ENCODE results near the gene KRT37. TPM values are rescaled to one million over a fixed set of nuclear protein-coding genes. Genes with fewer than 3 reads are reported as not detected.
"Not testable (repeated sequence)": the region's sequence is repeated elsewhere in the genome, so short reads cannot be mapped to it uniquely, and the experiment has no call there.

The KRT37 gene
- total RNA-seq, 1 donor from 2014 or later = not detected

GRCh38 chr17:41411072-41411840 lies 13.1 kb downstream of the KRT37 start:
- DNase-seq (ENCODE audit: low spot score in 2 of 2) (no peak), FAIRE-seq (no peak)

- DNase-seq (ENCODE audit: low spot score in 2 of 2) (no peak), FAIRE-seq (no peak)
Measured at GRCh38 chr17:41407226-41407625, 17.2 kb downstream of the KRT37 start.

GRCh38 chr17:41406205-41406604 lies 18.2 kb downstream of the KRT37 start:
- FAIRE-seq = no peak

GRCh38 chr17:41404024-41404671 lies 20.2 kb downstream of the KRT37 start:
- FAIRE-seq = no peak
- no peak for DNase-seq (ENCODE audit: low spot score in 2 of 2)

More at GRCh38 chr17:41406205-41406604, 18.2 kb downstream of the KRT37 start:
- DNase-seq (ENCODE audit: low spot score in 2 of 2) = no peak

DNA sequence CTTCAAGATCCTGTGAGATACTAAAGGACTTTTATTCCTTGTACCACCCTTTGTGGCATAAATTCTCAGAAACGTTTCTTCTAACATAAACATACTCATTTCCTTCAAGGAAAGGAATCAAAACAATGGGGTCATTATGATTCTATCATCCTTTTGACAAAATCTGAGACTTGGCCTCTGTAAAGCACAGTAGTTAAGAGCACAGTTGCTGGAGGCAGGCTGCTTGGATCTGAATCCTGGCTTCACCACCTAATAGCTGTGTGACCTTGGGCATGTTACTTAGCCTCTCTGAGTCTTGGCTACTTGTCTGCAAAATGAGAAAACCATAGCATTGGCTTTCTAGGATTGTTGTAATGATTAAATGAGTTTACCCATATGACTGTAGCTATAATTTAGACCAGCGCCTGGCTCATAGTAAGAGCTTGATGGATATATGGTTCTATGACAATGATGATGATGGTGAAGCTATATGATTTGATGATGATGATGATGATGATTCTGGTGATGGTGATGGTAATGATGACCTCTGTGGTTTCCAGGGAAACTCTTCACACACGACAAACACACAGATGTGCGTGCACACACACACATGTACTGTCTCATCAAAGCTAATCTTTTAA lies 20.9 kb downstream of the KRT37 start:
- no peak for FAIRE-seq
- DNase-seq (ENCODE audit: low spot score in 2 of 2) = no peak

DNA sequence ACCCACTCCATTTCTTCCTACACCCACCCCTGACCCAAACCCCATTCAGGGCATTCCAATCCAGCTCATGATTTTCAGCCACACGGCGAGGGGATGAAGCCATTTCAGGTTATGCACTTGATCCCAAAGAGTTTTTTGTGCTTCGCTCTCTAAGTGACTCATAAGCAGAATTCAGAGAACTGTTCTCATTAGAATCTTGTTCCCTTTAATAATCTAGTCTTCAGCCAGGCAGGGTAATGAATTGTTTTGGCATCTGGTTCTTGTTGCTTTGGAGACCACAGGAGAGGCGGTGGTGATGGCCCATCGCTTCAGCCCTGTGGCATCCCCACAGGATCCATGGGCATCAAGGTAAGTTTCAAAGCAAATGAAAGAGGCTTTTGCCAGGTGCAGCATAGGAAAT lies 22.2 kb downstream of the KRT37 start:
- DNase-seq (ENCODE audit: low spot score in 2 of 2) (no peak), FAIRE-seq (no peak)

GRCh38 chr17:41396996-41397660 lies 27.3 kb downstream of the KRT37 start, which contains the start of gene KRT31:
Gene KRT31, minus strand, starts transcription at chr17:41397608. Its CDS starts 69 bp downstream, at chr17:41397539.
- FAIRE-seq (no peak), DNase-seq (ENCODE audit: low spot score in 2 of 2) (no peak)

GRCh38 chr17:41396340-41396739 lies 28.0 kb downstream of the KRT37 start:
- DNase-seq (ENCODE audit: low spot score in 2 of 2) = no peak
- no peak for FAIRE-seq

DNA sequence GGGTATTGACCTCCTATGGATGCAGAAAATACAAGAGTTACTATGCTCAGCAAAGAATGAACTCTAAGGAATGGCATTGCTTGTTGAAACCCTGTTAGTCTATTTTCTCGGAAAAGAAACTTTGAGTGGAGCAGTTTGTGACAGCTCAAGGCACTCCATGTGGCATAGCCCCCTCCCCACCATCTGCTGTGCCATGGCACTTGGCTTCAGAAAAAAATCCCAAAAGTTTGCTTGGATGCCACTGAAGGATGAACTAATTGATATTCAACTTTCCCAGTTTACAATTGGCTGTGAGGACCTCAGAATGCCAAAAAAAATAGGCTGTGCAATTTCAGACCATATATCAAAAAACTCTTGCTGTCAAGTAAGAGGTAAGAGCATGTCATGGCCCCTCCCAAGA lies 28.8 kb downstream of the KRT37 start:
- no peak for FAIRE-seq
- DNase-seq (ENCODE audit: low spot score in 2 of 2) = no peak

GRCh38 chr17:41395044-41395443 lies 29.3 kb downstream of the KRT37 start:
- FAIRE-seq; DNase-seq (ENCODE audit: low spot score in 2 of 2): not testable (repeated sequence)

DNA sequence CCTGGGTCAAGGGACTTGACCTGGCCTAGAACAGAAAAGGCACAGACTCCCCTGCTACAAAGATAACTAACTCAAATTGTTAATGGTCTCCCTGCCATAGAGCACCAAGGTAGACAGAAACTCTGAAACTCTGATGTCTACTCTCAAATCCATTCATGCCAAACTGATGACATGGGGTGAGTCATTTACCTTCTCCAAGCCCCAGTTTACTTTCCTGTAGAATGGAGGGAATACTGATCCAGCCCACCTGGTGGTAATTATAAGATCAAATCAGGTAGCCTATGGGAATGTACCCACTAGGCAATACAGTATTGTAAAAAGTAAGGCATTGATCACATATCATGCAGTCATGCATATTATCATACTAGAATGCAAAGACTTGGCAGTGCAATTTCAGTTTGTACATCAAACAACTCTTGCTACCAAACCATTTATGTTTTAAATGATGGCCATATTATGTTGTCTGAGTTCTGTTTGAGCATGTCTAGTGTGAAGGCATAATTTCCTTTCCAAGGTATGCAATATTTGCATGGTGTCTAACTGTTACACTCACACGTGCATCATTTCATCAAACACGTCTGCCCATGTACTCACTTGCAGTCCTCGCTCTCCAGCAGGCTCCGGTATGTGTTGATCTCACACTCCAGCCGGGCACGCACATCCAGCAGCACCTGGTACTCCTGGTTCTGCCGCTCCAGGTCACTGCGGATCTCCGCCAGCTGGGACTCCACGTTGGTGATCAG lies 30.0 kb downstream of the KRT37 start:
- no peak for DNase-seq (ENCODE audit: low spot score in 2 of 2)
- FAIRE-seq = no peak

DNA sequence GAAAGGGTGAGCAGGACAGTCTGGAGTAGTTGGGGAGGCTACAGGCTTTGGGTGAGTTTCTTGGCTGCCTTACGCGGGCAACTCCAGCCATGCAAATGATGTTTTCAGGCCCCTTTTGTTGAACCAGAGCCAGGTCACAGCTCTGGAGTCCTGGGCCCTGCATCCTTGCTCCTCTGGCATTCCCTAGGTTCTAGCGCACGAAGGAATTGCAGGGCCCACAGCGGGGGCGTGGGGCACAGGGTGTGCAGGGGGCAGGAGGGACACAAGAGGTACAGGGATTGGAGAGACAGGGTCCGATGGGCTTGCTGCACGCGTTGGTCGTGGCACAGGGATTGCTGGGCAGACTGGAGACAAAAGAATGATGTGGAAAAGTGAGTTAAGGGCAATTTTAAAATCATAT lies 30.6 kb downstream of the KRT37 start:
- DNase-seq (ENCODE audit: low spot score in 2 of 2) (no peak), FAIRE-seq (no peak)

DNA sequence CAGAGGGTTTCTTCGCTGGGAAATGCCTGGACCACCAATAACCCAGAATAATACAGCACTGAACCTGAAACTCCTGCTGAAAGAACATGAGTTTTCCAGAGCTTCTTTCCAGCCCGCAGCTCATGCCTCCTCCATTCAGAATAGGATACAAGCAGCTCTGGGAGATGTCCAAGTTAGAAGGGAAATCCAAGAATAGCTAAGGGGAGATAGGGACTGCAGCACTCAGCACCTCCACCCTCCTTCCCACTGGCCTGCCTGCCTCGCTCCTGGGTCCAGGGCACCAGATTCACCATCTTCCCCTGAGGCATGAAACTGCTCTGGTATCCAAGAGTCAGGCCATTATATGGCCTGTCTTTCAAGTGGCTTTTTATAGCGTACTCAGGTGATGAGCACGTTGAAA lies 31.1 kb downstream of the KRT37 start:
- no peak for DNase-seq (ENCODE audit: low spot score in 2 of 2)
- no peak for FAIRE-seq

GRCh38 chr17:41392278-41392677 lies 32.1 kb downstream of the KRT37 start:
- DNase-seq (ENCODE audit: low spot score in 2 of 2) (no peak), FAIRE-seq (no peak)

- DNase-seq (ENCODE audit: low spot score in 2 of 2) = no peak
- no peak for FAIRE-seq
Measured at GRCh38 chr17:41391535-41391934, 32.9 kb downstream of the KRT37 start.

DNA sequence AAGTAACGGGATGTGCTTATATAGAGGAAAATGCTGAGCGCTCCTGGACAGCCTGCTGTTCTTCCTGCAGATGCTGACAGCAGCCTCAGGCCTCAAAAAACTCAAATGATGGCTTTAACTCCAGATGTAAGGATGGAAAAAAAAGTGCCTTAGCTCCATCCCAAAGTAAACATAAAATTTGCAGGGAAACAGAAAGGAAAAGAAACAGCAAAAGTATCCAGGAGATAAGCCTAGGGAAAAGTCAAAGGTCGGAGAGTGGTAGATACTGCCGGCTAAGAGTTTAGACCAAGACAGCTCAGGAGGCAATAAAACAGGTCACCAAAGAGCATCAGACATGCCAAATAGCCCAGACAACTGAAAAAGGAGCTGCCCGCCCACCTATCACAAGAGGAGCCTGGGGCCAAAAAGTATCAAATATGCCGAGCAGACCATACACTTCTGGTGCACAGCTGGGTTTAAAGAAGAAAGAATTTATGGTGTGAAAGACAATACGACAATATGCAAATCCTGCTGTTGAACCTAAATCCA lies 33.9 kb downstream of the KRT37 start:
- DNase-seq (ENCODE audit: low spot score in 2 of 2) (no peak), FAIRE-seq (no peak)

- no peak for FAIRE-seq
- no peak for DNase-seq (ENCODE audit: low spot score in 2 of 2)
Measured at GRCh38 chr17:41387670-41388069, 36.7 kb downstream of the KRT37 start.

- DNase-seq (ENCODE audit: low spot score in 2 of 2) (no peak), FAIRE-seq (no peak)
Measured at GRCh38 chr17:41386227-41386626, 38.2 kb downstream of the KRT37 start.

DNA sequence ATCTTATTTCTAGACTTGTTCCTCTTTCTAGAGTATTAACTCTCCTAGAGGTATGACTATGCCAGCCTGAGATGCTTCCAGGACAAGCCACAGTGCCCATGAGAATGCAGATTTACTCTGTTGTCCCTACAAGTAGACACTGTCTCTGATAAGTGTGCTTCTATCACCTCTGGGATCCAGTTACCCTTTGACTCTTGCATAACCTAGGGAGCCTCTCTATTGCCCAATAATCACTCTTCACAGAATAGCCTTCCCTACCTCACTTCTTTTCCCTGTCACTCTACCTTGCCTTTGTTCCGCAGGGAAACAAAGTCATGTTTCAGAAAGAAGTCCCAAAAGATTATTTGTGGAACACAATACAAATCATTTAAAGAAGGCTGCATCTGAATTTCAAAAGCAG lies 40.7 kb downstream of the KRT37 start:
- FAIRE-seq (no peak), DNase-seq (ENCODE audit: low spot score in 2 of 2) (no peak)

GRCh38 chr17:41382394-41382793 lies 42.0 kb downstream of the KRT37 start:
- FAIRE-seq (no peak), DNase-seq (ENCODE audit: low spot score in 2 of 2) (no peak)

Data from frontal cortex (tissue), 4 donors.